Suprapubic skin (tissue), 4 donors: ENCODE data around the gene ENTREP3.

ENCODE experiments used
- CTCF ChIP-seq, 2 donors: fragments of 200-600 bp in 1 of 2; fragments of 450-650 bp in 1 of 2; sonication (generic) in 1 of 2; IDR thresholded peaks; one replicate each; pipeline ENCODE4 v1.5.1; 2016 to 2019; ENCODE audit warnings: antibody characterized with exemption in 2 of 2, mild to moderate bottlenecking in 1 of 2, moderate library complexity in 1 of 2
- EP300 ChIP-seq: sonication (generic); formaldehyde crosslinking; IDR thresholded peaks from one replicate; pipeline ENCODE4 v1.6.1; 2017; ENCODE audit warnings: antibody characterized with exemption
- POLR2A ChIP-seq, 2 donors: fragments of 450-650 bp; IDR thresholded peaks; one replicate each; pipeline ENCODE4 v1.6.1; 2017; ENCODE audit warnings: antibody characterized with exemption in 2 of 2, mild to moderate bottlenecking in 2 of 2, moderate library complexity in 2 of 2
- POLR2AphosphoS5 ChIP-seq, 3 donors: sonication (generic); formaldehyde crosslinking; IDR thresholded peaks; one replicate each; pipeline ENCODE4 v1.6.1; 2017; ENCODE audit warnings: antibody characterized with exemption in 3 of 3

GRCh38 chr1:155200920-155201319 is 54.4 kb downstream of the ENTREP3 start:
- TF ChIP-seq CTCF (IDR thresholded peaks at IDR 0.05), result no peak
- TF ChIP-seq POLR2A (IDR thresholded peaks at IDR 0.05), result no peak
- no peak for TF ChIP-seq EP300
- TF ChIP-seq POLR2AphosphoS5 (IDR thresholded peaks at IDR 0.05), result no peak
